GM12874 (cell line): Measurements from ENCODE around the gene RHBDD1.

Source experiments
- TF ChIP-seq, protein P1 (sequence below): IDR thresholded peaks from 2 replicates; pipeline ENCODE4 v1.5.1; 2011; ENCODE audit warnings: low read depth, mild to moderate bottlenecking, control low read depth, low read length, moderate library complexity; ENCODE audit not compliant: insufficient read depth

Gene RHBDD1

DNA sequence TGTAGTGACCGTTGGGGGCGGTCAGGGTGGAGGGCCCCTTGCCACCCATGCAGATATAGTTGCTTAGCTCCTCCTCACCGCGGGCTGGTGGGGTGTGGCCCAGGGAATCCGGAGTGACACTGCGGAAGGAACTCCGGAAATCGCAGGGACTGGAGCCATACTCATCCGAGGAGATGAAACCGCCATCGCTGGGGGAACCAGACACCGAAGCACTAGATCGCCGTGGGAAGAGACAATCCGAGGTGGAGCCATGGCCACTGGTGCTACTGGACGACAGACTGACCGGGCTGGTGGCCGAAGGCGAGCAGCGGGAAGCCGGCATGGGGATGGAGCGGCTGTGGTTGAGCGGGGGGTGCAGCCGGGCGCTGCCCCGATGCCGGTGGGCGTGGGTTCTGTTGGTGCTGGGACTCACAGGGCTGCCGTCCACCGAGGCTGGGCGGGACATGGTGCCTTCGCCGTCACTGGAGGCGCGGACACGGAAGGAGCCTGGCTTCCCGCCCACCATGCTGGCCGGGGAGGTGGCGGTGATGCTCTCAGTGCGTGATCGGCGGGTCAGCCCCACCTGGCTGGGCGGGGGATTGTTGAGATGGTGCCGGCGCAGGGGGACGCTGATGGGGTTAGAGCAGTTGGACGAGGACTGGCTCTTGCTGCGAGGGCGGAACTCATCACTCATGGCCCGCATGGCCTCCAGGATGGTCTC lies 38.4 kb upstream of the RHBDD1 start:
- TF ChIP-seq, protein P1, sequence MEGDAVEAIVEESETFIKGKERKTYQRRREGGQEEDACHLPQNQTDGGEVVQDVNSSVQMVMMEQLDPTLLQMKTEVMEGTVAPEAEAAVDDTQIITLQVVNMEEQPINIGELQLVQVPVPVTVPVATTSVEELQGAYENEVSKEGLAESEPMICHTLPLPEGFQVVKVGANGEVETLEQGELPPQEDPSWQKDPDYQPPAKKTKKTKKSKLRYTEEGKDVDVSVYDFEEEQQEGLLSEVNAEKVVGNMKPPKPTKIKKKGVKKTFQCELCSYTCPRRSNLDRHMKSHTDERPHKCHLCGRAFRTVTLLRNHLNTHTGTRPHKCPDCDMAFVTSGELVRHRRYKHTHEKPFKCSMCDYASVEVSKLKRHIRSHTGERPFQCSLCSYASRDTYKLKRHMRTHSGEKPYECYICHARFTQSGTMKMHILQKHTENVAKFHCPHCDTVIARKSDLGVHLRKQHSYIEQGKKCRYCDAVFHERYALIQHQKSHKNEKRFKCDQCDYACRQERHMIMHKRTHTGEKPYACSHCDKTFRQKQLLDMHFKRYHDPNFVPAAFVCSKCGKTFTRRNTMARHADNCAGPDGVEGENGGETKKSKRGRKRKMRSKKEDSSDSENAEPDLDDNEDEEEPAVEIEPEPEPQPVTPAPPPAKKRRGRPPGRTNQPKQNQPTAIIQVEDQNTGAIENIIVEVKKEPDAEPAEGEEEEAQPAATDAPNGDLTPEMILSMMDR = no peak

DNA sequence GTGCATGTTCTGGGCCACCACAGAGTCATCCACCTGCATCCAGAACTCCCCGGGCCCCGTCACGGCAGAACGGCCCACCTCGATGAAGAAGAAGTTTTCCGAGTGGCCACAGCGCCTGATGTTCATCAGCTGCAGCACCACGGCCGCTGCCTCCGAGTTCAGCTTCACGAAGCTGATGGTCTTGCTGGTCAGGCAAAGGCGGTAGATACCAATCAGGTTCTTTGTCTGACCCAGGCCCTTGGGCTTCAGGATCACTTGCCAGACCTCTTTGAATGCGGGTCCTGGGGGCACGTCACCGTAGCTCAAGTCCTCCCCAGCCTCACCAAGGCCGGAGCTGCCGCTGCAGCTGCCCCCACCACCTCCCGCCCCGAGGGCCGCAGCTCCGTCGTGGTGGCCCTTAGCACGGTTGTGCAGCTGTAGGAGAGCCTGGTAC lies 37.8 kb upstream of the RHBDD1 start:
- TF ChIP-seq, protein P1 = no peak

DNA sequence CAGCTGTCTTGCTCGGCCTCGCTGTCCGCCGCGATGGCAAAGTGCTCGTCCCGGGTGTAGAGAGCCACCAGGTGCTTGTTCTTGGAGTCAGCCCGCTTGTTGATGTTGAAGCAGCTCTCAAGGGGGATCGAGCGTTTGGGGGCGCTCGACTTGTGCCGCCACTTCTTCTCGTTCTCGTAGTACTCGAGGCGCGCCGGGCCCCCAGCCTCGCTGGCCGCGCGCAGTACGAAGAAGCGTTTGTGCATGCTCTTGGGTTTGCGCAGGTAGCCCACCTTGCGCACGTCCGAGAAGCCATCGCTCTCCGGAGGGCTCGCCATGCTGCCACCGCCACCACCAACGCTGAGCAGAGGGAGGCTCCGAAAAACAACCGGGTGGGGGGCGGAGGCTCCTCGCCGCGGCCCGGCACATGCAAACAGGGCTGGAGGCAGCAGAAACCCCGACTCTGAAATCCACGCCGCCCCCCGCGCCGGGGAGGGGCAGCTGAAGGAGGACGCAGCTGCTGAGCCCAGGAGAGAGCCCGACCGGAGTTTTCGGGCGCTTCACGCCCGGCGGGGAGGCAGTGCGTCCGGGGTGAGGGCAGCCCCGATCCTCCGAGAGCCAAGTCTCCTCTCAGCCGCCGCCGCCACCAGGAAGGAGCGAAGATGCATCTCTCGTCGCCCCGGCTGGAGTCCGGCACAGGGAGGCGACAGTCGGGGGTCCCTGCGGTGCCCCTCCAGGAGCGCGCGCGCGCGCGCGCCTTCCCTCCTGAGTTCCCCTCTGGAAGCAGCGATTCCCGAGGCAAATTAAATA lies 37.2 kb upstream of the RHBDD1 start:
- TF ChIP-seq, protein P1 = no peak

DNA sequence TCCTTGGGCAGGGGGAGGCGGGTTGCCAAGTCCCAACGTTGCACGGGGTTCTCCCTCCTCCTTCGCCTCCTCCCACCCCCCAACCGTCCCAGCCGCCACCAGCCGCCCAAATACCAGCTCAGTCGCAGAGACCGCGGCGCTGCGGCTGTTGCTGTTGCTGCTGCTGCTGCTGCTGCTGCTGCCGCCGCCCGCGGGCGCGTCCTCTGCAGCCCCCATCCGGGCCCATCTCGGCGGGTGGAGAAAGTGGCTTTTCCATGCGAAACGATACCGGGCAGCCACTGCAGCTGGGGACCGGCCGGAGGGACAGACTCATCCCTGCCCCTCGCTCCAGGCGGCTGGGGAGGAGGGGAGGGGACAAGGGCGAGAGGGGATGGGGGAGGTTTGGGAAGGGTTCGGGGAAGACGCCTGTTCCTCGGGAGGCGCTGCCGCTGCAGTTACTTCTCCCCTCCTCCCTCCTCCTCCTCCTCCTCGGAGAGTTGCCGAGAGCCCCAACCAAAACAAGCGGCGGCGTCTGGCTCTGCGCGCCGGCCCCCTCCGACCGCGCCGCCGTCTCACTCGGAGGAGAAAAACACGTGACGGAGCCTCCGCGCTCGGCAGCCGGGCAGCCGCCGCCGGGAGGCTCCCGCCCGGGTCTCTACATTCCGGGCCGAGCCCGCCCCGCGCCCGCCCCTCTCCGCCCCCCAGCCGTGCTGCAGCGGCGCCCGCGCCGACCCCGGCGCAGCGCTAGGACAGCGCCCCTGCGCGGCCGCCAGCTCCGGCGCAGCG lies 36.5 kb upstream of the RHBDD1 start, which contains the start of gene IRS1:
TSS of gene IRS1 (minus strand) at position 610 of the 765 bp plus-strand sequence. CDS start 1,082 bp downstream, outside the sequence.
- TF ChIP-seq, protein P1 = peak; percentile 64; the same call in 1 of the 2 replicates

- TF ChIP-seq, protein P1 = no peak; the same call in 1 of the 2 replicates
These were observed 35.6 kb upstream of the RHBDD1 start for GRCh38 chr2:226799976-226800940.

DNA sequence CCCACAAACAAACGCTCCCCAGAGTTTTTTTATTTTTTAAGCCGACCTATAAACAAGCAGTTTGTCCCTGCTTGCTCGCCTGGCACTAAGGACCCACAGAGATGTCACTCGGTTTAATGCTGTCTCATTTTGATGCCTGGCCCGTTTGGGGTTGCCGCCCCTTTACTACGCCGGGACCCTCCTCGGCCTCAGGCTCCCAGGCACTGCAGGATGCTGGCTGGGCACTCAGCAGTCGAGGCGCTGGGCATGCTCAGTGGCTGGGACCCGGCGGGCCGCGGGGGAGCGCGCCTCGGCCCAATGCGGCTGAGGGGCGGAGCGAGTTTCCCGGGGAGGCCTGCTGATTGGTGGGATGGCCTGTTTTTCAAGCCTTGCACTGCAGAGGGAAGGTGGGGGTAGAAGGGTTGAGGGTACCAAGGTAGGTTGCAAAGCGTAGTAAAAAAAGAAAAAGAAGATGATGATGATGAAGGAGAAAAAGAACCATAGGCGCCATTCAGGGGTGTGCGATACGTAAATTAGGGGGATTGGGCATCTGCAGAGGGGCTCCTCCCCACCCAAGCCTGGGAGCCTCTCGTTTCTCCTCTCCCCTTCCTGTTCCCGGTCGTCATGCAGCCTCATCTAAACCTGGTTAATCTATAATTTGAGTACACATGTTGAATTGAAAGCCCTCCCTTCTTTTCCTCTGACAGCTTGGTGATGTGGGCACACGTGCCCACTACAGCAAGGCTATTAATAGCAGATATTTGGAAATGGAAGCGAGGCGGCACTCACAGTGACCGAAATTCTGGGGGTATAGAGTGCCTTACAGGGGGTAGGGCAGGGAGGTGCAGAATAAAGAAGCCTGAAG lies 34.7 kb upstream of the RHBDD1 start:
- TF ChIP-seq, protein P1 = no peak
